GM10266 (cell line): ENCODE results near the gene SHISA2.

Experiments
- DNase-seq: peaks from one replicate; pipeline ENCODE4 v3.0.0; 2012; ENCODE audit errors: extremely low spot score
- TF ChIP-seq, protein P1 (sequence below): IDR thresholded peaks from 2 replicates; pipeline ENCODE4 v1.5.1; 2012; ENCODE audit warnings: mild to moderate bottlenecking, low read depth; ENCODE audit not compliant: control insufficient read depth, insufficient read depth; ENCODE audit errors: missing control alignments

Gene SHISA2

DNA sequence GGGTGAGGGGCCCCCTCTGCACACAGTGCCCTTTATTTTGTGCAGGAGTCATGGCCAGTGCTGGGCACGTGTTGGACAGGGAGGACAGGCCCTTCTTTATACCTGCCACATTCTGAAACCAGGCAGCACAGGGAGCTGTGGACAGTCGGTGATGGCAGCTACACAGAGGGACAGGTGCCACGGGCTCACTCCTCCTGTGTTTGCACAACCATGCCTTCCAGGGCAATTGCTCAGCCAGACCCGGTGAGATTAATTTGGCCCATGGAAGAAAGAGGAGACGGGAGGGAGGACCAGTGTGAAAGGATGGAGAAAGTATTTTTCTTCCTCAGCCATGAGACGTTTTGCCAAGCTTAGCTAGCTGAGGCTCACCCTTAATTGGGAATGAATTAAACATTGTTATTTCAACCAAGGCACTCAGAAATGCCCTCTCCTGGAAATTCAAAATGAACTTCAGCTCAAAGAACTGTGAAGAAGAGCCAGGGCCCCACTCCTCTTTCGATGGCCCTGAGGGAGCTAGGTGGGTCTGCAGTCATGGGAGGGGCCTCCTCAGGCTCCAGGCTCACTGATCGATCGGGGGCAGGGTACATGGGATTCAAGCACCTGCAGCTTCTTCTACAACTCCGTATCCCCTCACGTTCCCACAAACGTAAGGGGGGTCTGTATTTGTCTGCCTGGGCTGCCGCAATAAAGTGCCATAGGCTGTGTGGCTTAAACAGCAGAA is 41.2 kb downstream of the SHISA2 start:
- no peak for DNase-seq
- TF ChIP-seq, protein P1, sequence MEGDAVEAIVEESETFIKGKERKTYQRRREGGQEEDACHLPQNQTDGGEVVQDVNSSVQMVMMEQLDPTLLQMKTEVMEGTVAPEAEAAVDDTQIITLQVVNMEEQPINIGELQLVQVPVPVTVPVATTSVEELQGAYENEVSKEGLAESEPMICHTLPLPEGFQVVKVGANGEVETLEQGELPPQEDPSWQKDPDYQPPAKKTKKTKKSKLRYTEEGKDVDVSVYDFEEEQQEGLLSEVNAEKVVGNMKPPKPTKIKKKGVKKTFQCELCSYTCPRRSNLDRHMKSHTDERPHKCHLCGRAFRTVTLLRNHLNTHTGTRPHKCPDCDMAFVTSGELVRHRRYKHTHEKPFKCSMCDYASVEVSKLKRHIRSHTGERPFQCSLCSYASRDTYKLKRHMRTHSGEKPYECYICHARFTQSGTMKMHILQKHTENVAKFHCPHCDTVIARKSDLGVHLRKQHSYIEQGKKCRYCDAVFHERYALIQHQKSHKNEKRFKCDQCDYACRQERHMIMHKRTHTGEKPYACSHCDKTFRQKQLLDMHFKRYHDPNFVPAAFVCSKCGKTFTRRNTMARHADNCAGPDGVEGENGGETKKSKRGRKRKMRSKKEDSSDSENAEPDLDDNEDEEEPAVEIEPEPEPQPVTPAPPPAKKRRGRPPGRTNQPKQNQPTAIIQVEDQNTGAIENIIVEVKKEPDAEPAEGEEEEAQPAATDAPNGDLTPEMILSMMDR = no peak

DNA sequence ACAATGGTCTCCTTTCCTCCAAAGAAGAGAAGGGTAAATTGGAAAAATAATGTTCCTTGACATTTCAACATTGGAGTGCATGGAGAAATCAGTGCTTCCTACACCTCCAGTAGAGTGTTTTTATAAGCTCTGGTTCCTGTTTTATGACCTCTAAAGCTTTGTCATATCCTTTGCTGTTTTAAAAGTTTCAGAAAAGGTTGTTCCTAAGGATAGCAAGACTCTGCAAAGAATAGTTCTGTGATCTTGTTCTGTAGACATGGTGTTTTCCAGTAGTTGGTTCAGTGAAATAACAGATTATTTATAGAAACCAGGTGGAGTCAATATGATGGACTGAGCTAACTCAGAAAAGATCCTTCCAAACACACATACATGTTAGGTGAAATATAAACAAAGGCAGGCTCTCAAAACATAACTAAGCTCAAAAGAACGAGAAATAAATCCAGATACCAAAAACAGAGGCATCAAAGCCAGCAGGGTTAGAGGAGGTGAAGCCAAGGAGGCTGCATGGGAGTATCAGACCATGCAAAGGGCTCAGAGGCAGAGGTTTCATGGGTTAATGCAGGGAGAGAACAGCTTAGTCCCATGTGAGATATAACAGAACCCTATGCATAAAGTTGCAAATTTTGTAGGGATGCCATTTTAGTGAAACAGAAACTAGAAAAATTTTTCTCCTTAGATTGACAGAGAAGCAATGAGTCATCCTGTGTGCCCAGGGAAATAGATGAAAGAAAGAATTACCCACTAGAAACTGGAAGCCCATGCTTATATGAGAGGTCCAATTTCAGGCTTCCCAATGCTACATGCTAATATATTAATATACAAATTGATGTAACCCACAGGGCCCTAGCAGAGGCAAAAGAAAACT is 44.3 kb downstream of the SHISA2 start:
- TF ChIP-seq, protein P1 = no peak
- no peak for DNase-seq
